K562 (cell line): ENCODE results near the gene TTLL8. TPM values are rescaled to one million over a fixed set of nuclear protein-coding genes. Genes with fewer than 3 reads are reported as not detected.

Experiments used
- CXXC5 ChIP-seq: fragments of 250-450 bp; sonication (Bioruptor Pico); IDR thresholded peaks from 2 replicates; pipeline ENCODE4 v1.8.0; 2022; ENCODE audit warnings: inconsistent platforms, mild to moderate bottlenecking, moderate library complexity
- DDX20 ChIP-seq: fragments of 450-650 bp; IDR thresholded peaks from 2 replicates; pipeline ENCODE4 v1.6.1; 2016; ENCODE audit warnings: missing genetic modification characterization, low read depth, mild to moderate bottlenecking, missing compliant biosample characterization, moderate library complexity
- EP400 ChIP-seq: fragments of 450-650 bp; IDR thresholded peaks from 2 replicates; pipeline ENCODE4 v1.6.1; 2017; ENCODE audit warnings: antibody characterized with exemption, mild to moderate bottlenecking, moderate library complexity
- MYC ChIP-seq, 2 experiments: fragments of 250-450 bp in 1 of 2; sonication (Bioruptor Pico) in 1 of 2; IDR thresholded peaks; 2 replicates each; pipeline versions ENCODE4 v1.5.1 to v1.6.1; 2012 to 2021; ENCODE audit warnings: low read depth in 2 of 2, borderline replicate concordance in 1 of 2, improper control_type of control experiment in 1 of 2, low read length in 1 of 2, mild to moderate bottlenecking in 1 of 2, moderate library complexity in 1 of 2
- POLR3G ChIP-seq: IDR thresholded peaks from 2 replicates; pipeline ENCODE4 v1.6.1; 2011; ENCODE audit not compliant: insufficient read length, insufficient replicate concordance; ENCODE audit errors: extremely low read depth
- RAD21 ChIP-seq, 2 experiments: fragments of 250-450 bp in 1 of 2; fragments of 450-650 bp in 1 of 2; sonication (Bioruptor Pico) in 1 of 2; formaldehyde crosslinking in 1 of 2; IDR thresholded peaks in 1 of 2; conservative IDR thresholded peaks in 1 of 2; 2 replicates each; pipeline versions ENCODE4 v1.4.0 to v1.8.0; 2020 to 2022; ENCODE audit warnings: mild to moderate bottlenecking in 2 of 2, moderate library complexity in 1 of 2
- SAFB ChIP-seq: fragments of 200-400 bp; formaldehyde crosslinking; IDR thresholded peaks from 2 replicates; pipeline ENCODE4 v1.6.1; 2017; ENCODE audit warnings: low read depth, low read length, borderline replicate concordance
- TOE1 ChIP-seq, 2 experiments: fragments of 450-650 bp in 1 of 2; sonication (generic) in 1 of 2; formaldehyde crosslinking in 1 of 2; IDR thresholded peaks; 2 replicates each; pipeline versions ENCODE4 v1.7.1 to v1.8.0; 2016 to 2022; ENCODE audit warnings: borderline replicate concordance in 2 of 2, mild to moderate bottlenecking in 2 of 2, antibody characterized with exemption in 1 of 2, inconsistent platforms in 1 of 2, low read depth in 1 of 2, missing genetic modification reagents in 1 of 2, moderate library complexity in 1 of 2
- TSHZ1 ChIP-seq: fragments of 250-450 bp; sonication (Bioruptor Pico); IDR thresholded peaks from 2 replicates; pipeline ENCODE4 v1.4.0; 2020; ENCODE audit warnings: mild to moderate bottlenecking, moderate library complexity
- ZNF124 ChIP-seq: sonication (generic); formaldehyde crosslinking; IDR thresholded peaks from 2 replicates; pipeline ENCODE4 v1.8.1; 2022; ENCODE audit warnings: missing genetic modification reagents
- ZNF140 ChIP-seq: fragments of 250-450 bp; sonication (Bioruptor Pico); IDR thresholded peaks from 2 replicates; pipeline ENCODE4 v1.8.0; 2021; ENCODE audit warnings: moderate library complexity, mild to moderate bottlenecking, inconsistent platforms
- ZNF165 ChIP-seq: fragments of 250-450 bp; sonication (Bioruptor Pico); IDR thresholded peaks from 2 replicates; pipeline ENCODE4 v1.4.0; 2020; ENCODE audit warnings: borderline replicate concordance
- polyA plus RNA-seq, 8 experiments: library from polyadenylated mRNA; depleted of rRNA in 4 of 8; stranded (reverse) in 5 of 8; unstranded in 3 of 8; fragments of >200 nt; fragmentation: Nextera tagmentation in 2 of 8; fragmentation: Illumina TruSeq in 1 of 8; extraction: Ambion mirVana in 2 of 8; extraction: Trizol in 1 of 8; gene quantifications; 2 replicates each; pipeline versions ENCODE4 v1.2.1 to v1.2.3, GENCODE V29; 2011 to 2014; ENCODE audit warnings: inconsistent platforms in 1 of 8, missing spikeins in 1 of 8
- total RNA-seq, 7 experiments: library from RNA; depleted of rRNA in 6 of 7; stranded (reverse); fragments of >200 nt in 6 of 7; fragmentation: Illumina TruSeq in 2 of 7; extraction: Trizol in 2 of 7; gene quantifications; 2 replicates each; pipeline versions ENCODE4 v1.2.1 to v1.2.3, GENCODE V29; 2011 to 2021; ENCODE audit warnings: low replicate concordance in 1 of 7
- TF ChIP-seq, protein P1 (sequence below): sonication (generic); formaldehyde crosslinking; IDR thresholded peaks from 2 replicates; pipeline ENCODE4 v1.5.0; 2020; ENCODE audit warnings: missing genetic modification reagents
- TF ChIP-seq, protein P2 (sequence below): fragments of 250-450 bp; sonication (Bioruptor Pico); IDR thresholded peaks from 2 replicates; pipeline ENCODE4 v1.8.0; 2022; ENCODE audit warnings: moderate library complexity, mild to moderate bottlenecking, inconsistent platforms
- TF ChIP-seq, protein P3 (sequence below): sonication (generic); formaldehyde crosslinking; IDR thresholded peaks from 2 replicates; pipeline ENCODE4 v1.8.0; 2022; ENCODE audit warnings: missing genetic modification reagents, mild to moderate bottlenecking, moderate library complexity, borderline replicate concordance
- TF ChIP-seq, protein P4 (sequence below), 2 experiments: fragments of 450-650 bp; conservative IDR thresholded peaks; 2 replicates each; pipeline ENCODE4 v1.6.1; 2017; ENCODE audit warnings: mild to moderate bottlenecking in 2 of 2, moderate library complexity in 2 of 2

The TTLL8 gene
- total and polyA plus RNA-seq, 9 of the 15 experiments (the other 6 are each of a cell fraction or from before 2014, with no cell fraction given): not detected

- no peak for TF ChIP-seq TSHZ1 (CRISPR knock-in tag)
- TF ChIP-seq DDX20 (tag): no peak
- no peak for TF ChIP-seq ZNF140 (CRISPR knock-in tag)
- peak; percentile 83 for TF ChIP-seq CXXC5 (CRISPR knock-in tag)
- TF ChIP-seq MYC (IDR thresholded peaks at IDR 0.05; ENCODE audit: low read depth, low read length): peak; percentile 92
- TF ChIP-seq MYC (CRISPR knock-in tag; IDR thresholded peaks at IDR 0.05; ENCODE audit: borderline replicate concordance, low read depth): peak; percentile 40; the same call in 1 of the 2 replicates
- TF ChIP-seq, protein P1, sequence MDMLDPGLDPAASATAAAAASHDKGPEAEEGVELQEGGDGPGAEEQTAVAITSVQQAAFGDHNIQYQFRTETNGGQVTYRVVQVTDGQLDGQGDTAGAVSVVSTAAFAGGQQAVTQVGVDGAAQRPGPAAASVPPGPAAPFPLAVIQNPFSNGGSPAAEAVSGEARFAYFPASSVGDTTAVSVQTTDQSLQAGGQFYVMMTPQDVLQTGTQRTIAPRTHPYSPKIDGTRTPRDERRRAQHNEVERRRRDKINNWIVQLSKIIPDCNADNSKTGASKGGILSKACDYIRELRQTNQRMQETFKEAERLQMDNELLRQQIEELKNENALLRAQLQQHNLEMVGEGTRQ (CRISPR knock-in tag): peak; percentile 90
- TF ChIP-seq, protein P2, sequence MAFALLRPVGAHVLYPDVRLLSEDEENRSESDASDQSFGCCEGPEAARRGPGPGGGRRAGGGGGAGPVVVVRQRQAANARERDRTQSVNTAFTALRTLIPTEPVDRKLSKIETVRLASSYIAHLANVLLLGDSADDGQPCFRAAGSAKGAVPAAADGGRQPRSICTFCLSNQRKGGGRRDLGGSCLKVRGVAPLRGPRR (CRISPR knock-in tag): no peak
- no peak for TF ChIP-seq ZNF124 (CRISPR knock-in tag)
- TF ChIP-seq, protein P3, sequence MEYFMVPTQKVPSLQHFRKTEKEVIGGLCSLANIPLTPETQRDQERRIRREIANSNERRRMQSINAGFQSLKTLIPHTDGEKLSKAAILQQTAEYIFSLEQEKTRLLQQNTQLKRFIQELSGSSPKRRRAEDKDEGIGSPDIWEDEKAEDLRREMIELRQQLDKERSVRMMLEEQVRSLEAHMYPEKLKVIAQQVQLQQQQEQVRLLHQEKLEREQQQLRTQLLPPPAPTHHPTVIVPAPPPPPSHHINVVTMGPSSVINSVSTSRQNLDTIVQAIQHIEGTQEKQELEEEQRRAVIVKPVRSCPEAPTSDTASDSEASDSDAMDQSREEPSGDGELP (CRISPR knock-in tag): peak; percentile 35; the same call in 1 of the 2 replicates
- peak; percentile 33 for TF ChIP-seq EP400
- TF ChIP-seq POLR3G: no peak
- TF ChIP-seq, protein P4, sequence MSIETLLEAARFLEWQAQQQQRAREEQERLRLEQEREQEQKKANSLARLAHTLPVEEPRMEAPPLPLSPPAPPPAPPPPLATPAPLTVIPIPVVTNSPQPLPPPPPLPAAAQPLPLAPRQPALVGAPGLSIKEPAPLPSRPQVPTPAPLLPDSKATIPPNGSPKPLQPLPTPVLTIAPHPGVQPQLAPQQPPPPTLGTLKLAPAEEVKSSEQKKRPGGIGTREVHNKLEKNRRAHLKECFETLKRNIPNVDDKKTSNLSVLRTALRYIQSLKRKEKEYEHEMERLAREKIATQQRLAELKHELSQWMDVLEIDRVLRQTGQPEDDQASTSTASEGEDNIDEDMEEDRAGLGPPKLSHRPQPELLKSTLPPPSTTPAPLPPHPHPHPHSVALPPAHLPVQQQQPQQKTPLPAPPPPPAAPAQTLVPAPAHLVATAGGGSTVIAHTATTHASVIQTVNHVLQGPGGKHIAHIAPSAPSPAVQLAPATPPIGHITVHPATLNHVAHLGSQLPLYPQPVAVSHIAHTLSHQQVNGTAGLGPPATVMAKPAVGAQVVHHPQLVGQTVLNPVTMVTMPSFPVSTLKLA (conservative IDR thresholded peaks at IDR 0.05): peak; percentile 80 to 82
- no peak for TF ChIP-seq SAFB
- no peak for TF ChIP-seq ZNF165 (CRISPR knock-in tag)
- peak; percentile 33; the same call in 1 of the 2 replicates for TF ChIP-seq TOE1 (IDR thresholded peaks at IDR 0.05; ENCODE audit: borderline replicate concordance)
- TF ChIP-seq TOE1 (CRISPR knock-in tag; IDR thresholded peaks at IDR 0.05; ENCODE audit: borderline replicate concordance, low read depth): no peak
- TF ChIP-seq RAD21 (CRISPR knock-in tag; conservative IDR thresholded peaks at IDR 0.05 in 1 of 2, IDR thresholded peaks at IDR 0.05 in 1 of 2): peak in 1 of 2 experiments; percentile 36; a peak in 1 of 4 replicates
Measured at GRCh38 chr22:50102946-50103345, 44.8 kb upstream of the TTLL8 start (continued).
